H9 (cell line): ENCODE measurements around the gene HIKESHI. TPM values are rescaled to one million over a fixed set of nuclear protein-coding genes. Genes with fewer than 3 reads are reported as not detected.

Experiments used
- DNase-seq: peaks from one replicate; pipeline ENCODE4 v3.0.0-alpha.2; 2017
- H2AFZ ChIP-seq: one replicate; pipeline ENCODE4 v1.6.1; 2013; ENCODE audit warnings: mild to moderate bottlenecking, low read length, control low read depth, moderate library complexity
- H2AK5ac ChIP-seq: 2 replicates; pipeline ENCODE4 v1.6.1; 2013; ENCODE audit warnings: low read length, control low read depth, mixed read lengths; ENCODE audit not compliant: insufficient read length
- H2BK120ac ChIP-seq: one replicate; pipeline ENCODE4 v1.6.1; 2013; ENCODE audit warnings: low read depth, mild to moderate bottlenecking, low read length, control low read depth, inconsistent platforms; ENCODE audit not compliant: poor library complexity, severe bottlenecking
- H2BK12ac ChIP-seq: 2 replicates; pipeline ENCODE4 v1.6.1; 2013; ENCODE audit warnings: low read length, control low read depth, mixed read lengths, low read depth; ENCODE audit not compliant: insufficient read length
- H2BK15ac ChIP-seq: 2 replicates; pipeline ENCODE4 v1.6.1; 2013; ENCODE audit warnings: low read depth, low read length, control low read depth
- H2BK20ac ChIP-seq: one replicate; pipeline ENCODE4 v1.6.1; 2013; ENCODE audit warnings: low read depth, mild to moderate bottlenecking, low read length, control low read depth, inconsistent platforms; ENCODE audit not compliant: poor library complexity, severe bottlenecking
- H2BK5ac ChIP-seq: 2 replicates; pipeline ENCODE4 v1.6.1; 2013; ENCODE audit warnings: low read length, control low read depth, mixed read lengths; ENCODE audit not compliant: insufficient read length
- H3K14ac ChIP-seq: 2 replicates; pipeline ENCODE4 v1.6.1; 2013; ENCODE audit warnings: low read length, control low read depth; ENCODE audit not compliant: insufficient read depth
- H3K18ac ChIP-seq: 2 replicates; pipeline ENCODE4 v1.6.1; 2013; ENCODE audit warnings: low read depth, mild to moderate bottlenecking, mixed read lengths, low read length, control low read depth; ENCODE audit not compliant: insufficient read length
- H3K23ac ChIP-seq: 2 replicates; pipeline ENCODE4 v1.6.1; 2013; ENCODE audit warnings: low read length, control low read depth, mixed read lengths, low read depth; ENCODE audit not compliant: insufficient read length
- H3K23me2 ChIP-seq: 2 replicates; pipeline ENCODE4 v1.6.1; 2013; ENCODE audit warnings: low read depth, mild to moderate bottlenecking, mixed read lengths, low read length, control low read depth; ENCODE audit not compliant: insufficient read length, poor library complexity, severe bottlenecking
- H3K27ac ChIP-seq: 2 replicates; pipeline ENCODE4 v1.5.1; 2013; ENCODE audit warnings: low read length, control low read depth, mixed read lengths, low read depth; ENCODE audit not compliant: insufficient read length
- H3K27me3 ChIP-seq: 2 replicates; pipeline ENCODE4 v1.6.1; 2013; ENCODE audit warnings: low read length, control low read depth, inconsistent platforms; ENCODE audit not compliant: insufficient read depth
- H3K4ac ChIP-seq: 2 replicates; pipeline ENCODE4 v1.6.1; 2013; ENCODE audit warnings: low read depth, mild to moderate bottlenecking, control low read depth, inconsistent platforms, low read length, moderate library complexity
- H3K4me1 ChIP-seq: 2 replicates; pipeline ENCODE4 v1.6.1; 2013; ENCODE audit warnings: low read length, control low read depth, inconsistent platforms; ENCODE audit not compliant: insufficient read depth
- H3K4me2 ChIP-seq: 2 replicates; pipeline ENCODE4 v1.6.1; 2013; ENCODE audit warnings: low read length, control low read depth, mixed read lengths; ENCODE audit not compliant: insufficient read length, insufficient read depth
- H3K56ac ChIP-seq: 2 replicates; pipeline ENCODE4 v1.6.1; 2013; ENCODE audit warnings: low read depth, mild to moderate bottlenecking, mixed read lengths, low read length, control low read depth; ENCODE audit not compliant: insufficient read length
- H3K79me1 ChIP-seq: 2 replicates; pipeline ENCODE4 v1.6.1; 2013; ENCODE audit warnings: low read depth, mild to moderate bottlenecking, moderate library complexity, low read length, control low read depth, inconsistent platforms; ENCODE audit not compliant: insufficient read depth, poor library complexity, severe bottlenecking
- H3K79me2 ChIP-seq: 2 replicates; pipeline ENCODE4 v1.6.1; 2013; ENCODE audit warnings: low read length, control low read depth, inconsistent platforms; ENCODE audit not compliant: insufficient read depth
- H3K9ac ChIP-seq: 2 replicates; pipeline ENCODE4 v1.6.1; 2013; ENCODE audit warnings: low read length, control low read depth, mixed read lengths; ENCODE audit not compliant: insufficient read length; ENCODE audit errors: extremely low read depth
- H3K9me3 ChIP-seq: one replicate; pipeline ENCODE4 v1.6.1; 2013; ENCODE audit warnings: low read depth, low read length, inconsistent platforms; ENCODE audit not compliant: control insufficient read depth
- H3T11ph ChIP-seq: one replicate; pipeline ENCODE4 v1.6.1; 2013; ENCODE audit warnings: mild to moderate bottlenecking, low read length, control low read depth, inconsistent platforms
- H4K20me1 ChIP-seq: one replicate; pipeline ENCODE4 v1.6.1; 2013; ENCODE audit not compliant: control insufficient read depth, insufficient read length, insufficient read depth
- H4K5ac ChIP-seq: 2 replicates; pipeline ENCODE4 v1.6.1; 2013; ENCODE audit warnings: low read depth, mild to moderate bottlenecking, mixed read lengths, low read length, control low read depth; ENCODE audit not compliant: insufficient read length
- H4K8ac ChIP-seq: replicated peaks from 2 replicates; pipeline ENCODE4 v1.6.1; 2013; ENCODE audit warnings: low read length, control low read depth, mixed read lengths, low read depth; ENCODE audit not compliant: insufficient read length
- H4K91ac ChIP-seq: 2 replicates; pipeline ENCODE4 v1.6.1; 2013; ENCODE audit warnings: low read depth, mild to moderate bottlenecking, moderate library complexity, mixed read lengths, low read length, control low read depth; ENCODE audit not compliant: insufficient read length
- H3K27ac Mint-ChIP-seq, 3 experiments: 2 replicates in 2 of 3; 3 replicates in 1 of 3; pipeline ENCODE4 v1.8.0; 2020 to 2021; ENCODE audit warnings: mixed read lengths in 3 of 3, mild to moderate bottlenecking in 1 of 3, moderate library complexity in 1 of 3
- H3K27me3 Mint-ChIP-seq: 2 replicates; pipeline ENCODE4 v1.8.0; 2021; ENCODE audit warnings: low read depth, mild to moderate bottlenecking, moderate library complexity, mixed read lengths
- H3K36me3 Mint-ChIP-seq, 3 experiments: 2 replicates in 2 of 3; 3 replicates in 1 of 3; pipeline ENCODE4 v1.8.0; 2020 to 2021; ENCODE audit warnings: low read depth in 3 of 3, mixed read lengths in 3 of 3; ENCODE audit not compliant: insufficient read depth in 1 of 3
- H3K4me1 Mint-ChIP-seq, 2 experiments: 2 replicates each; pipeline ENCODE4 v1.8.0; 2020; ENCODE audit warnings: mixed read lengths in 2 of 2
- H3K4me3 Mint-ChIP-seq, 2 experiments: 2 replicates in 1 of 2; 3 replicates in 1 of 2; pipeline ENCODE4 v1.8.0; 2020 to 2021; ENCODE audit warnings: mild to moderate bottlenecking in 2 of 2, mixed read lengths in 2 of 2, moderate library complexity in 1 of 2
- H3K9me3 Mint-ChIP-seq, 2 experiments: 2 replicates in 1 of 2; 3 replicates in 1 of 2; pipeline ENCODE4 v1.8.0; 2020; ENCODE audit warnings: mild to moderate bottlenecking in 2 of 2, mixed read lengths in 2 of 2, moderate library complexity in 1 of 2
- total RNA-seq: library from RNA; stranded (reverse); gene quantifications from 2 replicates; pipeline ENCODE4 v1.2.1, GENCODE V29; 2021
- TF ChIP-seq, protein P1 (sequence below): fragments of 200-600 bp; sonication (generic); conservative IDR thresholded peaks from 3 replicates; pipeline ENCODE4 v1.8.0; 2021; ENCODE audit warnings: antibody characterized with exemption, mild to moderate bottlenecking

Gene HIKESHI
- total RNA-seq, 1 experiment from 2014 or later, result 54.1 TPM

DNA sequence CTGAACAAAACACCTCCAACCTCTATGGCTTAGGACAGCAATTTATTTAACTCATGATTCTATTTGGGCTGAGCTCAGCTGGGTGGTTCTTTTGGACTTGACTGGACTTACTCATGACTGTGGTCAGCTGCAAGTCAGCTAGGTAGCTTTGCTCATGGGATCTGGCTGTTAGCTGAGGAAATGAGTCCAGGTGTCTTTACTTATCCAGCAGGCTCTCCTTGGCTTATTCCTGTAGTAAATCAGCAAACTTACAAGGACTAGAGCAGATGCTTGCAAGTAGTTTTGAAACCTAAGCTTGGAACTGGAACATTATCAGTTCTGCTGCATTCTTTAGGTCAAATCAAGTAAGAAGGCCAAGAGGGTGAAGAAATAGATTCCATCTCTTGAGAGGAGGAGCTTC lies 8.0 kb upstream of the HIKESHI start:
- H3K79me2 ChIP-seq, result no peaks in the 10 kb centered on the region
- Mint-ChIP-seq H3K4me1 (peaks cover 4% of the 10 kb centered on the region in 2 experiments; a peak in 1 of 4 replicates), H3K9me3 (no peaks in the 10 kb centered on the region), H3K27me3 (no peaks in the 10 kb centered on the region; the same call in none of the 2 replicates), H3K4me3 (no peak overlapping the region), H3K27ac (no peak overlapping the region), H3K36me3 (no peaks in the 10 kb centered on the region)
- H3K4ac ChIP-seq, result no peak overlapping the region
- H4K91ac ChIP-seq, result no peak overlapping the region
- no peaks in the 10 kb centered on the region for H3K27me3 ChIP-seq
- H3K9me3 ChIP-seq, result no peaks in the 10 kb centered on the region
- no peak overlapping the region for H3K56ac ChIP-seq
- no peak overlapping the region for H3T11ph ChIP-seq
- H2BK12ac ChIP-seq, result no peak overlapping the region
- no peak overlapping the region for H3K14ac ChIP-seq
- TF ChIP-seq, protein P1, sequence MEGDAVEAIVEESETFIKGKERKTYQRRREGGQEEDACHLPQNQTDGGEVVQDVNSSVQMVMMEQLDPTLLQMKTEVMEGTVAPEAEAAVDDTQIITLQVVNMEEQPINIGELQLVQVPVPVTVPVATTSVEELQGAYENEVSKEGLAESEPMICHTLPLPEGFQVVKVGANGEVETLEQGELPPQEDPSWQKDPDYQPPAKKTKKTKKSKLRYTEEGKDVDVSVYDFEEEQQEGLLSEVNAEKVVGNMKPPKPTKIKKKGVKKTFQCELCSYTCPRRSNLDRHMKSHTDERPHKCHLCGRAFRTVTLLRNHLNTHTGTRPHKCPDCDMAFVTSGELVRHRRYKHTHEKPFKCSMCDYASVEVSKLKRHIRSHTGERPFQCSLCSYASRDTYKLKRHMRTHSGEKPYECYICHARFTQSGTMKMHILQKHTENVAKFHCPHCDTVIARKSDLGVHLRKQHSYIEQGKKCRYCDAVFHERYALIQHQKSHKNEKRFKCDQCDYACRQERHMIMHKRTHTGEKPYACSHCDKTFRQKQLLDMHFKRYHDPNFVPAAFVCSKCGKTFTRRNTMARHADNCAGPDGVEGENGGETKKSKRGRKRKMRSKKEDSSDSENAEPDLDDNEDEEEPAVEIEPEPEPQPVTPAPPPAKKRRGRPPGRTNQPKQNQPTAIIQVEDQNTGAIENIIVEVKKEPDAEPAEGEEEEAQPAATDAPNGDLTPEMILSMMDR, result no peak
- H2BK15ac ChIP-seq, result no peak overlapping the region
- H4K8ac ChIP-seq, result no peak overlapping the region
- H3K9ac ChIP-seq, result no peak overlapping the region
- H3K4me2 ChIP-seq, result no peak overlapping the region
- no peak for DNase-seq
- H4K20me1 ChIP-seq, result no peaks in the 10 kb centered on the region
- H2BK5ac ChIP-seq, result no peak overlapping the region
- H3K27ac ChIP-seq, result no peak overlapping the region
- H2BK20ac ChIP-seq, result no peak overlapping the region
- no peak overlapping the region for H3K23ac ChIP-seq
- H2BK120ac ChIP-seq, result no peak overlapping the region
- no peaks in the 10 kb centered on the region for H3K79me1 ChIP-seq
- H3K18ac ChIP-seq, result no peak overlapping the region
- H3K23me2 ChIP-seq, result no peaks in the 10 kb centered on the region
- H2AFZ ChIP-seq, result no peak overlapping the region
- no peaks in the 10 kb centered on the region for H3K4me1 ChIP-seq
- H4K5ac ChIP-seq, result no peak overlapping the region
- H2AK5ac ChIP-seq, result no peak overlapping the region
